ENCODE data around the gene CCDC88A. TPM values are rescaled to one million over a fixed set of nuclear protein-coding genes. Genes with fewer than 3 reads are reported as not detected.

Gene CCDC88A
- total and polyA plus RNA-seq, 7 donors, result 5.4 to 72.8 (median 33.8) TPM

DNA sequence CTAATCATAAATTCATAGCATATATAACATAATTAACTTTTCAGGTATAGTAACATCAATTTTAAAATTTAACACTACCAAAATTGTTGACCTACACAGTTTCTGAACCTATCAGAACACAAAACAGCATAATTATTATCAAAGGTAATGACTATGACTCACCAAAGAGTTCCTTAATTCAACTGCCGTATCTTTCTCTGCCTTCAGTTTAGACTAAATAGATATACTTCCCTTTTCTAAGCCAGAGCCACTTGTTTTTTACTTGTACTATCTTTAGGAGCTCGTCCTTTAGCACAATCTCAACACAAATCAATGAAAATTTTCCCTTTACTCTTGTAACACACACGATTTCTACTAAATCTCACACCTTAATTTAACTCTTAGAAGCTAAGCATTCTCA, 54.4 kb downstream of the CCDC88A start:
- DNase-seq, result no peak
- Histone ChIP-seq H3K4me1 (peaks cover 0 to 23% (median 9%) of the 10 kb centered on the region in 4 donors), H3K4me3 (no peak overlapping the region), H3K36me3 (no peaks in the 10 kb centered on the region), H3K9me3 (no peaks in the 10 kb centered on the region), H3K27me3 (no peaks in the 10 kb centered on the region), H3K27ac (peak overlapping the region; percentile 36 to 59 (median 57))
- intact Hi-C loops (cut with DNase I), result loop anchor here (2.0 kb wide), 1 partner anchor 53 kb away; the partner anchor contains the start of gene CCDC88A
- no peak for TF ChIP-seq POLR2AphosphoS5 (IDR thresholded peaks at IDR 0.05)
- 64 to 80% methylated on average over 3 of the region's 3 CpGs for WGBS, 2 donors

GRCh38 chr2:55364189-55365055, 55.2 kb downstream of the CCDC88A start:
- H3K4me1 ChIP-seq, result peaks cover 0 to 23% (median 9%) of the 10 kb centered on the region in 4 donors
- 85 to 88% methylated on average over 3 of the region's 3 CpGs for WGBS, 2 donors

DNA sequence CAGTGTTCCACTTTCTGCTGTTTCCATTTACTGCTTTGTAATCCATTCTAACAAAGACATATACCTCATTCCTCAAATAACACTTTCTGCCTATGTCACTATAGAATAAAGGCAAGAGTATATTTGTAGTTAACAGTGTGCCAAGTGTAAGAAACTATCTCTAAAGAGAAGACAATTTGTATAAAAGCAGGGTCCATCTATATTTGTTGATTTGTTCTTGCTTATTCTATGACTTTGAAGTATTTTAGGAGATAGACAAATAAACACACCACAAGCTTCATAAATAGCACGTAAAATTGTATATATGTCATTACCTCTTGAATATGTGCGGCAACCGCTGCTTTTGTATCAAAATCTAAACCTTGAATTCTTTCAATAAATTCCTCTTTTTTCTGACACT, 56.0 kb downstream of the CCDC88A start:
- peak overlapping the region; percentile 36 to 59 (median 57) for H3K27ac ChIP-seq
- intact Hi-C loops (cut with DNase I), result loop anchor here (2.0 to 5.0 kb wide), 2 partner anchors 55 to 131 kb away; partner anchors contain the start of genes CCDC88A, CLHC1 and RPS27A
- no peak for TF ChIP-seq POLR2AphosphoS5 (IDR thresholded peaks at IDR 0.05)
- TF ChIP-seq POLR2A (IDR thresholded peaks at IDR 0.05), result no peak
- no peak for TF ChIP-seq CTCF (IDR thresholded peaks at IDR 0.05)
- TF ChIP-seq EP300 (IDR thresholded peaks at IDR 0.05), result no peak
- 93 to 96% methylated on average over 3 of the region's 3 CpGs for WGBS, 2 donors
- H3K36me3 ChIP-seq, result no peaks in the 10 kb centered on the region
- no peaks in the 10 kb centered on the region for H3K27me3 ChIP-seq
- peaks cover 0 to 23% (median 9%) of the 10 kb centered on the region in 4 donors for H3K4me1 ChIP-seq
- no peak overlapping the region for H3K4me3 ChIP-seq
- no peaks in the 10 kb centered on the region for H3K9me3 ChIP-seq
- DNase-seq, result no peak

More at GRCh38 chr2:55364189-55365055, 55.2 kb downstream of the CCDC88A start:
- no peaks in the 10 kb centered on the region for H3K27me3 ChIP-seq
- TF ChIP-seq CTCF (IDR thresholded peaks at IDR 0.05), result no peak
- TF ChIP-seq POLR2AphosphoS5 (IDR thresholded peaks at IDR 0.05), result peak; percentile 15 to 39 (median 32)
- intact Hi-C loops (cut with DNase I), result loop anchor here (2.0 to 5.0 kb wide), 2 partner anchors 54 to 132 kb away; partner anchors contain the start of genes CCDC88A, CLHC1 and RPS27A
- H3K27ac ChIP-seq, result peak overlapping the region; percentile 36 to 59 (median 57)
- DNase-seq, result peak; percentile 79
- no peaks in the 10 kb centered on the region for H3K36me3 ChIP-seq
- no peaks in the 10 kb centered on the region for H3K9me3 ChIP-seq
- no peak overlapping the region for H3K4me3 ChIP-seq

DNA sequence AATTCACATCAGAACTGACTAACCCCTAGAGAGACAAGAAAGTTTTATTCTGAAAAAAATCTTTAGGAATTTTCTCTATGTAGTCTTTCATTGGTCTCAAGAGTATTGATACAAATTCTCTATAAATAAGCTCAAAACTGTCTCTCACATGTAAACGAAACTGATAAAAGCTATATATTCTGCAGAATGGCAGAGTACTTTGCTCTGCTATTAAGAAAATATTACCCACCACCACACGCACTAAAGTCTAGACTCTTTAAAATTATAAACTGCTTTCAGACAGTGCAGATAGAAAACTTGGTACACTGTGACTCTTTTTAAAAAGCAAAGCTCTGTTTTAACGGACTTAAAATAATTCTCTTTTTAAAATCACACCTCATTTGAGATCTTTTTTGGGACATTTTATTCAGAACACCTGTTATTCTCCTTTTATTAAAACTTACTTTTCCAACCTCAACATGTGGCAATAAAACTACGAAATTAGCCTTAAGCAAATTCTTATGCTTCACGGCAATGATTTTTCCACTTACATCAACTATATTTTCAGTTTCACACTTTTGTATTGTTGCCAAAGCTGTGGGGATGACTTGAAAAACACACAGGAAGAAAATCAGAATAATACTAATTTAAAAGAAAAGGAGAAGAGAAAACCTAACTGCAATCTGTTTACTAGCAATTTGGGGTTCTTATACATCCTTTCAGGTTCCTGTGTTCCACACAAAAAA, 58.0 kb downstream of the CCDC88A start:
- intact Hi-C loops (cut with DNase I), result loop anchor here (5.0 kb wide), 1 partner anchor 129 kb away; the partner anchor contains the start of genes CLHC1 and RPS27A
- Histone ChIP-seq H3K4me3 (no peak overlapping the region), H3K36me3 (no peaks in the 10 kb centered on the region), H3K27ac (no peak overlapping the region), H3K9me3 (no peaks in the 10 kb centered on the region), H3K4me1 (peaks cover 0 to 23% (median 9%) of the 10 kb centered on the region in 4 donors), H3K27me3 (no peaks in the 10 kb centered on the region)
- 71 to 75% methylated on average over 5 of the region's 5 CpGs for WGBS, 2 donors
- DNase-seq, result no peak
- TF ChIP-seq EP300 (IDR thresholded peaks at IDR 0.05) (no peak), CTCF (IDR thresholded peaks at IDR 0.05) (no peak), POLR2A (IDR thresholded peaks at IDR 0.05) (no peak), POLR2AphosphoS5 (IDR thresholded peaks at IDR 0.05) (no peak)

- Histone ChIP-seq H3K4me3 (no peak overlapping the region), H3K27ac (no peak overlapping the region), H3K27me3 (no peaks in the 10 kb centered on the region), H3K9me3 (no peaks in the 10 kb centered on the region), H3K4me1 (peaks cover 0 to under 1% (median 0%) of the 10 kb centered on the region in 4 donors), H3K36me3 (peaks cover 0 to 6% (median 0%) of the 10 kb centered on the region in 4 donors)
- 22 to 67% methylated on average over 1 of the region's 1 CpG for WGBS, 2 donors
- intact Hi-C loops (cut with DNase I), result no loop called here
- no peak for TF ChIP-seq CTCF (IDR thresholded peaks at IDR 0.05)
- TF ChIP-seq POLR2AphosphoS5 (IDR thresholded peaks at IDR 0.05), result no peak
- TF ChIP-seq EP300 (IDR thresholded peaks at IDR 0.05), result no peak
- no peak for TF ChIP-seq POLR2A (IDR thresholded peaks at IDR 0.05)
- no peak for DNase-seq
Observed at GRCh38 chr2:55358451-55358850, 61.2 kb downstream of the CCDC88A start.
